ENCODE data around the gene CPNE9.

CPNE9 gene

GRCh38 chr3:9686703-9687102 is 16.9 kb upstream of the CPNE9 start:
- DNase-seq (ENCODE audit: low spot score), result no peak

- no peak for DNase-seq (ENCODE audit: low spot score)
Observed at GRCh38 chr3:9687514-9687913, 16.1 kb upstream of the CPNE9 start.

- no peak for DNase-seq (ENCODE audit: low spot score)
Observed at GRCh38 chr3:9688961-9689360, 14.7 kb upstream of the CPNE9 start.

- DNase-seq (ENCODE audit: low spot score), result no peak
Observed at GRCh38 chr3:9689757-9690156, 13.9 kb upstream of the CPNE9 start.

GRCh38 chr3:9690451-9691450 is 12.9 kb upstream of the CPNE9 start:
- DNase-seq (ENCODE audit: low spot score), result peak; percentile 35

GRCh38 chr3:9691636-9692035 is 12.0 kb upstream of the CPNE9 start:
- no peak for DNase-seq (ENCODE audit: low spot score)

- DNase-seq (ENCODE audit: low spot score), result no peak
Observed at GRCh38 chr3:9692416-9692815, 11.2 kb upstream of the CPNE9 start.

GRCh38 chr3:9695345-9695744 is 8.3 kb upstream of the CPNE9 start:
- DNase-seq (ENCODE audit: low spot score), result no peak

- DNase-seq (ENCODE audit: low spot score), result no peak
Observed at GRCh38 chr3:9695746-9696145, 7.9 kb upstream of the CPNE9 start.

GRCh38 chr3:9696480-9697220 is 7.0 kb upstream of the CPNE9 start:
- DNase-seq (ENCODE audit: low spot score), result no peak

- no peak for DNase-seq (ENCODE audit: low spot score)
Observed at GRCh38 chr3:9697892-9698291, 5.7 kb upstream of the CPNE9 start.

GRCh38 chr3:9698293-9698692 is 5.3 kb upstream of the CPNE9 start:
- DNase-seq (ENCODE audit: low spot score), result no peak

- DNase-seq (ENCODE audit: low spot score), result no peak
Observed at GRCh38 chr3:9700536-9700935, 3.1 kb upstream of the CPNE9 start.

GRCh38 chr3:9701006-9701405 is 2.6 kb upstream of the CPNE9 start:
- no peak for DNase-seq (ENCODE audit: low spot score)

GRCh38 chr3:9701711-9702110 is 1.9 kb upstream of the CPNE9 start:
- no peak for DNase-seq (ENCODE audit: low spot score)

GRCh38 chr3:9703240-9703639 is 393 bp upstream of the CPNE9 start:
- DNase-seq (ENCODE audit: low spot score), result no peak

- peak; percentile 37 for DNase-seq (ENCODE audit: low spot score)
Observed at GRCh38 chr3:9704347-9705322, 1.0 kb downstream of the CPNE9 start.

- no peak for DNase-seq (ENCODE audit: low spot score)
Observed at GRCh38 chr3:9710174-9710739, 6.6 kb downstream of the CPNE9 start.

GRCh38 chr3:9712415-9712814 is 8.8 kb downstream of the CPNE9 start:
- DNase-seq (ENCODE audit: low spot score), result no peak

- DNase-seq (ENCODE audit: low spot score), result no peak
Observed at GRCh38 chr3:9713142-9713541, 9.5 kb downstream of the CPNE9 start.

- DNase-seq (ENCODE audit: low spot score), result no peak
Observed at GRCh38 chr3:9715136-9715535, 11.5 kb downstream of the CPNE9 start.

Measured in COLO829 (cell line).